Measurements from ENCODE around the gene POPDC3.

POPDC3 gene

GRCh38 chr6:105135907-105136430 is 43.8 kb downstream of the POPDC3 start:
- CTCF ChIA-PET: interaction anchor here (0.5 to 1.2 kb wide), 4 partner anchors 10 to 602 kb away, joined by 3 to 4 read pairs (median 3); partner anchors contain the start of gene PREP
- Histone ChIP-seq H3K4me3 (ENCODE audit: low read depth, low read length) (peak overlapping the region; percentile 86), H3K36me3 (ENCODE audit: control insufficient read depth in 2 of 2, insufficient read depth in 1 of 2, low read length in 2 of 2) (peaks cover 0 to 8% of the 10 kb centered on the region in 2 experiments; a peak in 2 of 3 replicates), H3K4me1 (ENCODE audit: control insufficient read depth, insufficient read depth, low read length) (no peaks in the 10 kb centered on the region), H3K27ac (ENCODE audit: extremely low read depth, low read depth, low read length) (peak overlapping the region; percentile 72; the same call in 1 of the 2 replicates), H3K9me3 (ENCODE audit: control insufficient read depth, insufficient read depth, low read depth, low read length) (no peaks in the 10 kb centered on the region)
- POLR2A ChIA-PET: interaction anchor here (1.5 kb wide), 1 partner anchor 165 kb away, joined by 3 read pairs; no protein-coding TSS in a partner anchor
- no peak for TF ChIP-seq YY2 (tag by site-specific recombination; IDR thresholded peaks at IDR 0.05)
- TF ChIP-seq ZNF174 (tag by site-specific recombination; IDR thresholded peaks at IDR 0.05): no peak
- TF ChIP-seq ZNF837 (tag by site-specific recombination; IDR thresholded peaks at IDR 0.05): no peak
- no peak for TF ChIP-seq ZNF549 (tag by site-specific recombination; IDR thresholded peaks at IDR 0.05)
- TF ChIP-seq PRDM2 (tag by site-specific recombination; IDR thresholded peaks at IDR 0.05; ENCODE audit: borderline replicate concordance): no peak
- no peak for TF ChIP-seq ZSCAN18 (tag by site-specific recombination; IDR thresholded peaks at IDR 0.05)
- TF ChIP-seq ZNF624 (tag by site-specific recombination; IDR thresholded peaks at IDR 0.05): no peak
- no peak for TF ChIP-seq ZNF248 (tag by site-specific recombination; IDR thresholded peaks at IDR 0.05)
- TF ChIP-seq ZNF175 (tag by site-specific recombination; IDR thresholded peaks at IDR 0.05): no peak
- TF ChIP-seq HOXA7 (CRISPR knock-in tag; IDR thresholded peaks at IDR 0.05; ENCODE audit: borderline replicate concordance): no peak
- TF ChIP-seq SP2 (tag by site-specific recombination; IDR thresholded peaks at IDR 0.05): no peak
- TF ChIP-seq KLF1 (tag by site-specific recombination; IDR thresholded peaks at IDR 0.05): no peak
- TF ChIP-seq PRDM10 (tag by site-specific recombination; IDR thresholded peaks at IDR 0.05): no peak
- TF ChIP-seq ZNF274 (IDR thresholded peaks at IDR 0.05; ENCODE audit: low read length): no peak
- no peak for TF ChIP-seq ZNF274 (tag by site-specific recombination; IDR thresholded peaks at IDR 0.05; ENCODE audit: borderline replicate concordance)
- no peak for TF ChIP-seq ZNF843 (tag by site-specific recombination; IDR thresholded peaks at IDR 0.05)
- TF ChIP-seq SCRT2 (tag by site-specific recombination; IDR thresholded peaks at IDR 0.05): no peak
- no peak for TF ChIP-seq ZNF670 (tag by site-specific recombination; IDR thresholded peaks at IDR 0.05; ENCODE audit: low read depth)
- TF ChIP-seq ZNF48 (tag by site-specific recombination; IDR thresholded peaks at IDR 0.05): no peak
